Measurements from ENCODE around the gene CAMTA1. TPM values are rescaled to one million over a fixed set of nuclear protein-coding genes. Genes with fewer than 3 reads are reported as not detected.

Gene CAMTA1
- total and polyA plus RNA-seq, 9 of the 15 experiments (the other 6 are each of a cell fraction or from before 2014, with no cell fraction given): 43.9 to 161 (median 65.9) TPM

GRCh38 chr1:6958407-6959030, 173.3 kb downstream of the CAMTA1 start (continued):
- TF ChIP-seq ATF3 (IDR thresholded peaks at IDR 0.05) (peak; percentile 86), ATF3 (CRISPR knock-in tag; conservative IDR thresholded peaks at IDR 0.05) (no peak), CREBBP (IDR thresholded peaks at IDR 0.05; ENCODE audit: low read depth, low read length) (no peak)

DNA sequence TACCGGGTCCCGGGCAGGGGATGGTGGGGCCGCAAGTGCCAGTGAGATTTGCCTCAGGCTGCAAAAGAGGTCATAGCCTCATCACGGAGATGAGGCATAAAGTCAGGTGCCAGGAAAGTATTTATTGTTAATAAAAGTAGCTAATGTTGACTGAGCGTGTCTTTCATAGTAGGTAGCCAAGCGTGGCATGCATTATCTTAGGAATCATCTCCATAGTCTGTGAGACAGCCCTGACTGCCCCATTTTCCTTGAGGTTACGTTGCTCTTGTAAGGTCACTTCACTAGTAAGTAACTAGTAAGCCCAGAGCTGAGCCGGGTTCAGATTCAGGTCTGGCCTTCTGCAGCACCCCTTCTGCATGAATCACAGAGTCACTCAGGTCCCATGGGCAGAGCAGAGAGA, 174.2 kb downstream of the CAMTA1 start:
- no peaks in the 10 kb centered on the region for H3K9me1 ChIP-seq (ENCODE audit: control insufficient read depth, insufficient read depth, low read length)
- TF ChIP-seq KLF16 (IDR thresholded peaks at IDR 0.05) (no peak), GABPB2 (CRISPR knock-in tag; conservative IDR thresholded peaks at IDR 0.05) (no peak), ELK3 (CRISPR knock-in tag; IDR thresholded peaks at IDR 0.05) (no peak), KDM1A (IDR thresholded peaks at IDR 0.05) (no peak), GATAD2B (IDR thresholded peaks at IDR 0.05; ENCODE audit: borderline replicate concordance) (no peak), RBM14 (IDR thresholded peaks at IDR 0.05; ENCODE audit: borderline replicate concordance, insufficient read depth, low read depth, low read length) (no peak), MTA1 (IDR thresholded peaks at IDR 0.05; ENCODE audit: borderline replicate concordance) (no peak), ZBTB12 (CRISPR knock-in tag; IDR thresholded peaks at IDR 0.05) (no peak), CSDE1 (IDR thresholded peaks at IDR 0.05) (no peak), MBD1 (CRISPR knock-in tag; IDR thresholded peaks at IDR 0.05) (no peak), ZNF384 (IDR thresholded peaks at IDR 0.05; ENCODE audit: low read depth, low read length) (no peak), CBX5 (IDR thresholded peaks at IDR 0.05; ENCODE audit: borderline replicate concordance, low read depth) (no peak), NCOA2 (IDR thresholded peaks at IDR 0.05; ENCODE audit: partially characterized antibody in 2 of 2) (no peak), XRCC5 (IDR thresholded peaks at IDR 0.05; ENCODE audit: low read depth, low read length) (no peak), NFYB (IDR thresholded peaks at IDR 0.05; ENCODE audit: extremely low read depth, insufficient read length) (no peak)

More for the DNA sequence above, 174.2 kb downstream of the CAMTA1 start:
- no TSS peak for BruUV-seq (replicated peaks)
- FAIRE-seq (no peak), ATAC-seq (no peak), DNase-seq (ENCODE audit: extremely low read depth in 1 of 4, low spot score in 3 of 4) (no peak)
- Histone ChIP-seq H3K27ac (ENCODE audit: extremely low read depth, low read depth, low read length) (no peak overlapping the region), H3K4me3 (no peak overlapping the region), H2AFZ (ENCODE audit: low read depth, low read length) (no peak overlapping the region), H3K4me1 (replicated peaks in 1 of 2; ENCODE audit: control insufficient read depth in 2 of 2, insufficient read depth in 2 of 2, low read length in 2 of 2) (peaks cover 0 to 24% of the 10 kb centered on the region in 2 experiments; a peak in 4 of 5 replicates), H3K4me2 (ENCODE audit: insufficient read depth, low read length) (no peak overlapping the region), H3K9me3 (replicated peaks; ENCODE audit: control insufficient read depth, insufficient read depth, low read depth, low read length) (no peaks in the 10 kb centered on the region), H3K27me3 (ENCODE audit: control insufficient read depth in 2 of 2, insufficient read depth in 2 of 2, low read length in 2 of 2) (peaks cover 30 to 75% of the 10 kb centered on the region in 2 experiments), H4K20me1 (replicated peaks; ENCODE audit: control insufficient read depth, insufficient read depth, low read length) (peaks cover 12% of the 10 kb centered on the region), H3K36me3 (ENCODE audit: control insufficient read depth, insufficient read depth, low read length) (no peaks in the 10 kb centered on the region), H3K9ac (ENCODE audit: insufficient read depth in 1 of 2, low read depth in 2 of 2, low read length in 2 of 2) (no peak overlapping the region), H3K79me2 (ENCODE audit: control insufficient read depth, insufficient read depth, low read length) (no peaks in the 10 kb centered on the region)
- in situ Hi-C loops (cut with MboI): no loop called here
- intact Hi-C loops (cut with micrococcal nuclease): no loop called here
- ChIA-PET CTCF (ENCODE audit: low intra/inter-chr PET ratio) (no interaction called here), POLR2A (interaction anchor here (0.6 to 1.5 kb wide), 4 partner anchors 10 to 494 kb away, joined by 3 to 5 read pairs (median 3); no protein-coding TSS in a partner anchor)
- WGBS (ENCODE audit: insufficient coverage, low coverage, missing lambda C conversion rate): 22% methylated on average over 8 of the region's 8 CpGs
